Suprapubic skin (tissue), 4 donors: ENCODE measurements around the gene KCNK3. TPM values are rescaled to one million over a fixed set of nuclear protein-coding genes. Genes with fewer than 3 reads are reported as not detected.

Experiments used
- DNase-seq, 2 donors: peaks; one replicate each; pipeline ENCODE4 v3.0.0-alpha.2; 2019; ENCODE audit warnings: low spot score in 2 of 2
- H3K27ac ChIP-seq: fragments of 200-600 bp; sonication (generic); one replicate; pipeline ENCODE4 v1.5.1; 2019
- H3K27me3 ChIP-seq: fragments of 200-600 bp; sonication (generic); one replicate; pipeline ENCODE4 v1.5.1; 2019
- H3K36me3 ChIP-seq: fragments of 200-600 bp; sonication (generic); one replicate; pipeline ENCODE4 v1.5.1; 2019
- H3K4me1 ChIP-seq: fragments of 200-600 bp; sonication (generic); one replicate; pipeline ENCODE4 v1.5.1; 2019
- H3K4me3 ChIP-seq: fragments of 200-600 bp; sonication (generic); one replicate; pipeline ENCODE4 v1.5.1; 2019; ENCODE audit warnings: mild to moderate bottlenecking
- H3K9me3 ChIP-seq: fragments of 200-600 bp; sonication (generic); one replicate; pipeline ENCODE4 v1.5.1; 2019
- CTCF ChIP-seq, 2 donors: fragments of 200-600 bp in 1 of 2; fragments of 450-650 bp in 1 of 2; sonication (generic) in 1 of 2; IDR thresholded peaks; one replicate each; pipeline ENCODE4 v1.5.1; 2016 to 2019; ENCODE audit warnings: antibody characterized with exemption in 2 of 2, mild to moderate bottlenecking in 1 of 2, moderate library complexity in 1 of 2
- EP300 ChIP-seq: sonication (generic); formaldehyde crosslinking; IDR thresholded peaks from one replicate; pipeline ENCODE4 v1.6.1; 2017; ENCODE audit warnings: antibody characterized with exemption
- POLR2A ChIP-seq, 2 donors: fragments of 450-650 bp; IDR thresholded peaks; one replicate each; pipeline ENCODE4 v1.6.1; 2017; ENCODE audit warnings: antibody characterized with exemption in 2 of 2, mild to moderate bottlenecking in 2 of 2, moderate library complexity in 2 of 2
- POLR2AphosphoS5 ChIP-seq, 3 donors: sonication (generic); formaldehyde crosslinking; IDR thresholded peaks; one replicate each; pipeline ENCODE4 v1.6.1; 2017; ENCODE audit warnings: antibody characterized with exemption in 3 of 3
- WGBS: methylation state at CpG from one replicate; pipeline ENCODE4 v1.1.5; 2018; 5-methylcytosine and 5-hydroxymethylcytosine counted together
- total RNA-seq, 4 donors: library from RNA; depleted of rRNA; stranded (reverse); fragments of >200 nt; gene quantifications; one replicate each; pipeline ENCODE4 v1.1.0, GENCODE V29; 2016

Gene KCNK3
- total RNA-seq, 4 donors from 2014 or later = 0.83 to 1.2 (median 1.1) TPM; not detected in 1

DNA sequence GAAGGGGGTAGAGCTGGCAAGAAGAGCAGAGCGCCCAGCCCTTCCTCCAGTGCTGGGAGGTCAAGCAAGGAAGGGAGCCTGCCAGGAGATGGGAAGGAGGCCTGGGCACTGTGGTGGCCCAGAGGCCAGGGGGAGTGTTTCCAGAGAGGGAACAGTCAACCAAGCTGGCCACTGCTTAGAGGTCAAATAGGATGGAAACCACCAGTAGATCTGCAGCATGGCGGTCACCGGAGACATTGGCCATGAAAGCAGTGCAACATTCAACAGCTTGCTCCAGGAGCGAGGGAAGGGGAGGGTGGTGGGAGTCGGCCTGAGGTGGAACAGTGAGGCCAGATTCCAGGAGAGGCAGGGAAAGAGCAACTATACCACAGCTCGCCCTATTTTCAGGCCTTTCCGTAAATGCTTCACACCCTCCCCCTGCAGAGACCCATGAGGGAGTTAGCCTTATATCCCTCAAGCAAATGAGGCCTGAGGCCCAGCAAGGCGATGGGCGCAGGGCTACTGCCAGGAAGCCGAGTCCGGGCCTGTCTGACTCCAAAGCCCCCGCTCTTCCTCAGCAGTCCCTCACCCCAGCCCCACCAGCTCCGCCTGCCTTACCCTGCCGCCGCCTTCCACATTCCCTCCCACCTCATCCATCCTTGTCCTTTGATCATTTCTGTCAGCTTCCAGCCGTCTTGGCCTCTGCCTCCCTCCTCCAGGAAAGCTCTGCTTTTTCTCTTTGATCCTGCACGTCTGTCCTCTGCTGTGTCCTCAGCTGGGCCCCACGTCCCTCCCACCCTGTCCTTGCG is 17.0 kb downstream of the KCNK3 start:
- WGBS = 81% methylated on average over 19 of the region's 19 CpGs
- Histone ChIP-seq H3K27me3 (no peaks in the 10 kb centered on the region), H3K27ac (no peak overlapping the region), H3K9me3 (no peaks in the 10 kb centered on the region), H3K4me3 (no peak overlapping the region), H3K4me1 (peaks cover 4% of the 10 kb centered on the region), H3K36me3 (no peaks in the 10 kb centered on the region)
- DNase-seq = no peak
- TF ChIP-seq POLR2A (IDR thresholded peaks at IDR 0.05) = no peak
- no peak for TF ChIP-seq POLR2AphosphoS5 (IDR thresholded peaks at IDR 0.05)
- no peak for TF ChIP-seq EP300
- TF ChIP-seq CTCF (IDR thresholded peaks at IDR 0.05) = no peak

DNA sequence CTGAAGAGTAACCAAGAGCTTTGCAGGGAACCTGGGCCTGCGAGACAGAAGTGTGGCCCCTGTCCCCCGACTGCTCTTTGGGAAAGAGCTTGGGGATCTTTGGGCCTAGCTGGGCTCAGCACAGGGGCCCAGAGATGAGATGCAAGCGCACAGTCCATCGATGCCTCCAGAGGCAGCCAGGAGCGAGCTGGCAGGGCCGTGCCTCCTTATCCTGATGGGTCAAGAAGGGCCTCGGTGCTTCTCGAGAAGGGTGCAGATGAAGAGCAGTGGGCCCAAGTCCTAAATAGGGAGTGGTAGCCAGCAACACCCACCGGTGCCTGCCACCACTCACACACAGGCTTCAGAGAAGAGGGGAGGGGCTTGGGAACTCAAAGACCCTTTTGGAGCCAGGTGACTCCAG is 17.6 kb downstream of the KCNK3 start:
- Histone ChIP-seq H3K4me3 (no peak overlapping the region), H3K9me3 (no peaks in the 10 kb centered on the region), H3K36me3 (no peaks in the 10 kb centered on the region), H3K27me3 (no peaks in the 10 kb centered on the region), H3K4me1 (no peaks in the 10 kb centered on the region), H3K27ac (no peak overlapping the region)
- WGBS = 92% methylated on average over 9 of the region's 9 CpGs
- DNase-seq = no peak
- TF ChIP-seq POLR2A (IDR thresholded peaks at IDR 0.05) (no peak), CTCF (IDR thresholded peaks at IDR 0.05) (no peak), POLR2AphosphoS5 (IDR thresholded peaks at IDR 0.05) (no peak), EP300 (no peak)

DNA sequence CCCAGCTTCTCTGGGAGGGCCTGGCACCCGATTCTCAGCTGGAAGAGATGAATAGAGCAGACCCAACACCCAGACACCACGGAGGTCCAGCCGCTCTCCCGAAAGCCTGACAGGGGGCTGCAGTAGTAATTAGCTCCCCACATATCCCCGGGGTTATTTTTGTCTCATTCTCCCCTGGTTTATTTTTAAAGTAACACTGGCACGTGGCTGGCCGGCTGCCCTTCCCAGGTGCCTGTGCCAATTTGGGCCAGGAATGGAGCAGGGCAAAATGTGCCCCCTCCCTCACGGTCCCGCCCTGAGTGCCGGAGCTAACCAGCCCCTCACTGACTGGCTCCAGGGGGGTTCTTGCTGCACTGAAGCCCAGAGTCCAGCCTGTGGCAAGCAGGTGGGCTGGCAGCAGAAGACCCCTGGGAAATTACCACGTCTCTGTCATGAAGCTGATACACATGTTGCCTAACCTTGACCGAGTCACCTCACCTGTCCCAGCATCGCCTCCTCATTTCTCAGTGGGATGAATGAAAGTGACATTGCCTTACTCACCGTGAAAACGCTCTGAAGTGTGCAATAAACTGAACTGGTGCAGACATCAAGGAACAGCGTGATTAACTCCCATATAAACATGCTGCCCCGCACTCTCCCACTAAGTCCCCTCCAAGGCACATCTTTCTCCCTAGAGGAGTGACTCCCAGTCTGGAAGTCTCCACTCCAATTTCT is 18.4 kb downstream of the KCNK3 start:
- TF ChIP-seq POLR2A (IDR thresholded peaks at IDR 0.05) (no peak), CTCF (IDR thresholded peaks at IDR 0.05) (no peak), POLR2AphosphoS5 (IDR thresholded peaks at IDR 0.05) (no peak), EP300 (no peak)
- Histone ChIP-seq H3K4me1 (no peaks in the 10 kb centered on the region), H3K4me3 (no peak overlapping the region), H3K36me3 (no peaks in the 10 kb centered on the region), H3K9me3 (no peaks in the 10 kb centered on the region), H3K27me3 (no peaks in the 10 kb centered on the region), H3K27ac (no peak overlapping the region)
- no peak for DNase-seq
- 47% methylated on average over 17 of the region's 17 CpGs for WGBS

- Histone ChIP-seq H3K9me3 (no peaks in the 10 kb centered on the region), H3K27ac (no peak overlapping the region), H3K27me3 (no peaks in the 10 kb centered on the region), H3K4me3 (no peak overlapping the region), H3K36me3 (no peaks in the 10 kb centered on the region), H3K4me1 (no peaks in the 10 kb centered on the region)
- no peak for TF ChIP-seq EP300
- WGBS = 61% methylated on average over 11 of the region's 11 CpGs
- no peak for DNase-seq
These were observed 19.1 kb downstream of the KCNK3 start for GRCh38 chr2:26711457-26712161.

- no peaks in the 10 kb centered on the region for H3K9me3 ChIP-seq
- no peaks in the 10 kb centered on the region for H3K36me3 ChIP-seq
- H3K4me3 ChIP-seq = no peak overlapping the region
- no peak for DNase-seq
- WGBS = 76% methylated on average over 10 of the region's 11 CpGs
- H3K27me3 ChIP-seq = no peaks in the 10 kb centered on the region
- H3K27ac ChIP-seq = no peak overlapping the region
- no peaks in the 10 kb centered on the region for H3K4me1 ChIP-seq
- no peak for TF ChIP-seq CTCF (IDR thresholded peaks at IDR 0.05)
- no peak for TF ChIP-seq POLR2AphosphoS5 (IDR thresholded peaks at IDR 0.05)
- TF ChIP-seq POLR2A (IDR thresholded peaks at IDR 0.05) = no peak
- TF ChIP-seq EP300 = no peak
These were observed 20.3 kb downstream of the KCNK3 start for GRCh38 chr2:26712486-26713465.
